Tongue (tissue), 2 donors: ENCODE results near the gene MED23. TPM values are rescaled to one million over a fixed set of nuclear protein-coding genes. Genes with fewer than 3 reads are reported as not detected.

ENCODE experiments used
- DNase-seq: peaks from one replicate; pipeline ENCODE4 v3.0.0-alpha.2; 2015
- total RNA-seq: library from RNA; depleted of rRNA; stranded (reverse); fragments of >200 nt; gene quantifications from one replicate; pipeline ENCODE4 v1.2.3, GENCODE V29; 2014

The MED23 gene
- total RNA-seq, 1 donor from 2014 or later, result 42.4 TPM

- no peak for DNase-seq
Measured at GRCh38 chr6:131638013-131638412, 10.0 kb upstream of the MED23 start.

- DNase-seq, result peak; percentile 18
Measured at GRCh38 chr6:131636880-131637792, 9.1 kb upstream of the MED23 start, which contains the start of gene ENPP3. Gene ENPP3, plus strand, starts transcription at chr6:131637302. Its CDS starts 83 bp downstream, at chr6:131637385.

- no peak for DNase-seq
Measured at GRCh38 chr6:131635384-131636340, 7.6 kb upstream of the MED23 start.

- DNase-seq, result no peak
Measured at GRCh38 chr6:131631625-131632289, 3.7 kb upstream of the MED23 start.

- peak; percentile 84 for DNase-seq
Measured at GRCh38 chr6:131629651-131630050, 1.6 kb upstream of the MED23 start.

GRCh38 chr6:131628726-131629125 lies 684 bp upstream of the MED23 start:
- no peak for DNase-seq

- DNase-seq, result no peak
Measured at GRCh38 chr6:131615275-131615674, 12.8 kb downstream of the MED23 start.

GRCh38 chr6:131613296-131613925 lies 14.6 kb downstream of the MED23 start:
- DNase-seq, result no peak

GRCh38 chr6:131602781-131603312 lies 25.2 kb downstream of the MED23 start:
- DNase-seq, result no peak

GRCh38 chr6:131600716-131601115 lies 27.3 kb downstream of the MED23 start:
- DNase-seq, result peak; percentile 3

GRCh38 chr6:131597446-131597845 lies 30.6 kb downstream of the MED23 start:
- peak; percentile 15 for DNase-seq

GRCh38 chr6:131594074-131594473 lies 34.0 kb downstream of the MED23 start:
- DNase-seq, result no peak

- DNase-seq, result no peak
Measured at GRCh38 chr6:131592935-131593334, 35.1 kb downstream of the MED23 start.

GRCh38 chr6:131588643-131589042 lies 39.4 kb downstream of the MED23 start:
- no peak for DNase-seq

- DNase-seq, result no peak
Measured at GRCh38 chr6:131587909-131588308, 40.1 kb downstream of the MED23 start.

- no peak for DNase-seq
Measured at GRCh38 chr6:131586543-131586942, 41.5 kb downstream of the MED23 start.

- DNase-seq, result no peak
Measured at GRCh38 chr6:131581523-131581922, 46.5 kb downstream of the MED23 start.

- DNase-seq, result no peak
Measured at GRCh38 chr6:131575834-131576478, 52.1 kb downstream of the MED23 start.

GRCh38 chr6:131574686-131575085 lies 53.4 kb downstream of the MED23 start:
- no peak for DNase-seq

GRCh38 chr6:131574133-131574532 lies 53.9 kb downstream of the MED23 start:
- peak; percentile 22 for DNase-seq
